Upper lobe of left lung (tissue), 4 donors: Measurements from ENCODE around the gene SMG1.

Experiments
- CTCF ChIP-seq, 6 experiments: fragments of 450-650 bp in 4 of 6; fragments of 200-600 bp in 2 of 6; sonication (generic) in 2 of 6; IDR thresholded peaks; one replicate each; pipeline ENCODE4 v1.5.1; 2016 to 2019; ENCODE audit warnings: antibody characterized with exemption in 6 of 6
- POLR2A ChIP-seq, 4 donors: fragments of 450-650 bp; IDR thresholded peaks; one replicate each; pipeline ENCODE4 v1.5.1; 2016 to 2017; ENCODE audit warnings: antibody characterized with exemption in 4 of 4, mild to moderate bottlenecking in 2 of 4

GRCh38 chr16:18783430-18784341 lies 142.5 kb downstream of the SMG1 start:
- TF ChIP-seq POLR2A (IDR thresholded peaks at IDR 0.05) (no peak), CTCF (IDR thresholded peaks at IDR 0.05) (no peak)
